Astrocyte (in vitro differentiated cells and primary cell): ENCODE measurements around the gene EXOC3.

Experiments used
- EZH2 ChIP-seq: IDR thresholded peaks from 2 replicates; pipeline ENCODE4 v1.6.1; 2012; ENCODE audit warnings: mild to moderate bottlenecking, low read length, inconsistent platforms; ENCODE audit not compliant: insufficient read depth
- TF ChIP-seq, protein P1 (sequence below): IDR thresholded peaks from 2 replicates; pipeline ENCODE4 v1.5.1; 2011; ENCODE audit warnings: low read depth, mild to moderate bottlenecking, inconsistent platforms, low read length, moderate library complexity; ENCODE audit not compliant: insufficient read depth

DNA sequence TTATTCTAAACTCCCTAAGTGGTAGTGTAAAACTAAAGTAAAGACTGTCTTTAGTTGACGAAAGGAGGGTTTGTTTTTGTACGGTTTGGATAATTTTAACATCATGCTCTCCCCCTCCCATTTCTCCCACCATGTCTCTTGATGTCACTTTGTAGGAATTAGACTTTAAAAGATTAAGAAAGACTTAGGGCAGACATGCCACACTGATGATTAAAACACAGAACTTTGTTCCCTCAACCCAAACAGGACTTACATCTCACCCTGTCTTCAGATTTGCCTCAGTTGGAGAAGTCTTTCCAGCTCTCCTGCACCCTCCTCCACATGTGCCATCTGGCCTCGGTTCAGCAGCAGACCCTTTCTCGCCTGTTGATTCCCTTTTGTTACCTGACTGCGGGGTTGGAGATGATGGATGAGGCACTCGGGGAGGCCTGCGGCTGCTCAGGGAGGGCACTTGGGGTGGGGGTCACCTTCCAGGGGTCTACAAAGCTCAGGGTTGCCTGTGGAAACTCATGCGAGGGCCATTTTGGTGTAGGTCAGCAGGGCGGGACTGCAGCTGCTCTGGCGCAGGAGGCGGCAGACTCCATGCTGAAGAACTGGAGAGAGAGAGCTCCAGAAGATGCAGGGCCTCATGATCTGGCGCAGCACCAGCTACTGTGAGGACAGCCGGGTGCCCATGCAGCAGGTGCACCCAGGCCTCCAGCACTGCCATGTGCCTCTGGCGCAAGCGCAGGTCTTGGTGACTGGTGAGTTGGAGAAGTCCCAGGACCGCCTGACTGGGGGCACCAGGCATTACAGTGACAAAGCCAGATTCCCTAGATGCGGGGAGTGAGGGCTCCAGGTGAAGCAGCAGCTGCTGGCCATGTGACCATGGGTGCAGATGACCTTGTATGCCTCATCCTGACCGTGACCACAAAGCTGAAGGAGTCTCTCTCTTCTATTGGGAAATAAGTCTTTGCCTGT is 24.5 kb upstream of the EXOC3 start:
- TF ChIP-seq, protein P1, sequence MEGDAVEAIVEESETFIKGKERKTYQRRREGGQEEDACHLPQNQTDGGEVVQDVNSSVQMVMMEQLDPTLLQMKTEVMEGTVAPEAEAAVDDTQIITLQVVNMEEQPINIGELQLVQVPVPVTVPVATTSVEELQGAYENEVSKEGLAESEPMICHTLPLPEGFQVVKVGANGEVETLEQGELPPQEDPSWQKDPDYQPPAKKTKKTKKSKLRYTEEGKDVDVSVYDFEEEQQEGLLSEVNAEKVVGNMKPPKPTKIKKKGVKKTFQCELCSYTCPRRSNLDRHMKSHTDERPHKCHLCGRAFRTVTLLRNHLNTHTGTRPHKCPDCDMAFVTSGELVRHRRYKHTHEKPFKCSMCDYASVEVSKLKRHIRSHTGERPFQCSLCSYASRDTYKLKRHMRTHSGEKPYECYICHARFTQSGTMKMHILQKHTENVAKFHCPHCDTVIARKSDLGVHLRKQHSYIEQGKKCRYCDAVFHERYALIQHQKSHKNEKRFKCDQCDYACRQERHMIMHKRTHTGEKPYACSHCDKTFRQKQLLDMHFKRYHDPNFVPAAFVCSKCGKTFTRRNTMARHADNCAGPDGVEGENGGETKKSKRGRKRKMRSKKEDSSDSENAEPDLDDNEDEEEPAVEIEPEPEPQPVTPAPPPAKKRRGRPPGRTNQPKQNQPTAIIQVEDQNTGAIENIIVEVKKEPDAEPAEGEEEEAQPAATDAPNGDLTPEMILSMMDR, result no peak
- TF ChIP-seq EZH2, result no peak
